Measurements from ENCODE around the gene HK1. TPM values are rescaled to one million over a fixed set of nuclear protein-coding genes. Genes with fewer than 3 reads are reported as not detected.

The HK1 gene
- total RNA-seq, 4 donors from 2014 or later, result 130 to 189 (median 142) TPM

GRCh38 chr10:69419744-69420126 lies 141.4 kb downstream of the HK1 start:
- peaks cover 0 to 17% (median 4%) of the 10 kb centered on the region in 3 donors for H3K4me1 ChIP-seq
- 82 to 94% methylated on average over 6 to 11 of the region's 11 CpGs for WGBS, 2 donors
- DNase-seq, result no peak
- intact Hi-C loops (cut with DNase I), result loop anchor here (5.0 to 10.0 kb wide), 2 partner anchors 78 to 215 kb away; partner anchors contain the start of gene FAM241B
- peak overlapping the region in 3 of 4 donors; percentile 61 to 94 (median 76) for H3K27ac ChIP-seq
- H3K4me3 ChIP-seq, result no peak overlapping the region
- TF ChIP-seq CTCF (IDR thresholded peaks at IDR 0.05) (no peak), POLR2A (IDR thresholded peaks at IDR 0.05) (no peak)
- H3K36me3 ChIP-seq, result no peaks in the 10 kb centered on the region
- no peaks in the 10 kb centered on the region for H3K27me3 ChIP-seq
- H3K9me3 ChIP-seq, result no peaks in the 10 kb centered on the region

- WGBS, 2 donors, result 37 to 39% methylated on average over 8 to 9 of the region's 13 CpGs
- Histone ChIP-seq H3K9me3 (no peaks in the 10 kb centered on the region), H3K4me3 (no peak overlapping the region), H3K27me3 (no peaks in the 10 kb centered on the region), H3K27ac (peak overlapping the region in 3 of 4 donors; percentile 61 to 94 (median 73)), H3K36me3 (no peaks in the 10 kb centered on the region), H3K4me1 (peaks cover 0 to 31% (median 12%) of the 10 kb centered on the region in 3 donors)
- DNase-seq, result no peak
- no peak for TF ChIP-seq POLR2A (IDR thresholded peaks at IDR 0.05)
- TF ChIP-seq CTCF (IDR thresholded peaks at IDR 0.05), result no peak
- intact Hi-C loops (cut with DNase I), result no loop called here
Observed at GRCh38 chr10:69421611-69422308, 143.5 kb downstream of the HK1 start.

- Histone ChIP-seq H3K4me3 (no peak overlapping the region), H3K27me3 (no peaks in the 10 kb centered on the region), H3K36me3 (no peaks in the 10 kb centered on the region), H3K9me3 (no peaks in the 10 kb centered on the region), H3K4me1 (peaks cover 0 to 34% (median 12%) of the 10 kb centered on the region in 3 donors), H3K27ac (peak overlapping the region in 3 of 4 donors; percentile 62 to 94 (median 72))
- intact Hi-C loops (cut with DNase I), result no loop called here
- DNase-seq, result no peak
- 74 to 82% methylated on average over 4 of the region's 4 CpGs for WGBS, 2 donors
- no peak for TF ChIP-seq POLR2A (IDR thresholded peaks at IDR 0.05)
- no peak for TF ChIP-seq CTCF (IDR thresholded peaks at IDR 0.05)
Observed at GRCh38 chr10:69422676-69423075, 144.4 kb downstream of the HK1 start.

GRCh38 chr10:69425041-69425440 lies 146.7 kb downstream of the HK1 start:
- no peaks in the 10 kb centered on the region for H3K36me3 ChIP-seq
- intact Hi-C loops (cut with DNase I), result loop anchor here (5.0 kb wide), 1 partner anchor 82 kb away; no protein-coding TSS in a partner anchor
- no peaks in the 10 kb centered on the region for H3K27me3 ChIP-seq
- 94 to 100% methylated on average over 2 of the region's 2 CpGs for WGBS, 2 donors
- DNase-seq, result no peak
- H3K4me3 ChIP-seq, result no peak overlapping the region
- H3K4me1 ChIP-seq, result peaks cover 0 to 34% (median 12%) of the 10 kb centered on the region in 3 donors
- no peaks in the 10 kb centered on the region for H3K9me3 ChIP-seq
- H3K27ac ChIP-seq, result peak overlapping the region in 3 of 4 donors; percentile 35 to 70 (median 66)
- TF ChIP-seq POLR2A (IDR thresholded peaks at IDR 0.05) (no peak), CTCF (IDR thresholded peaks at IDR 0.05) (no peak)

GRCh38 chr10:69425511-69426298 lies 147.4 kb downstream of the HK1 start:
- peak overlapping the region in 3 of 4 donors; percentile 35 to 70 (median 66) for H3K27ac ChIP-seq
- no peaks in the 10 kb centered on the region for H3K9me3 ChIP-seq
- intact Hi-C loops (cut with DNase I), result loop anchor here (5.0 kb wide), 1 partner anchor 82 kb away; no protein-coding TSS in a partner anchor
- no peak for DNase-seq
- WGBS, 2 donors, result 44 to 54% methylated on average over 5 of the region's 5 CpGs
- no peak for TF ChIP-seq POLR2A (IDR thresholded peaks at IDR 0.05)
- TF ChIP-seq CTCF (IDR thresholded peaks at IDR 0.05), result no peak
- no peak overlapping the region for H3K4me3 ChIP-seq
- no peaks in the 10 kb centered on the region for H3K36me3 ChIP-seq
- H3K27me3 ChIP-seq, result no peaks in the 10 kb centered on the region
- H3K4me1 ChIP-seq, result peaks cover 0 to 34% (median 12%) of the 10 kb centered on the region in 3 donors
